ENCODE data around the gene RB1. TPM values are rescaled to one million over a fixed set of nuclear protein-coding genes. Genes with fewer than 3 reads are reported as not detected.

Gene RB1
- polyA plus RNA-seq, 2 of the 4 experiments (the other 2 are of a cell fraction) = 17.7 to 22.2 TPM

- Histone ChIP-seq H3K9me3 (no peaks in the 10 kb centered on the region), H3K27ac (no peak overlapping the region), H3K4me2 (no peak overlapping the region), H3K4me3 (no peak overlapping the region), H3K4me1 (peaks cover 2% of the 10 kb centered on the region; the same call in 2 of the 3 replicates)
- DNase-seq (ENCODE audit: low read depth in 1 of 2, low spot score in 1 of 2) (no peak), ATAC-seq (no peak), FAIRE-seq (peak; percentile 61)
- ChIA-PET POLR2A (no interaction called here), CTCF (no interaction called here)
- 86% methylated on average over 1 of the region's 1 CpG for WGBS (ENCODE audit: missing lambda C conversion rate)
- TF ChIP-seq CHD4 (IDR thresholded peaks at IDR 0.05; ENCODE audit: borderline replicate concordance) (no peak), POLR2AphosphoS2 (conservative IDR thresholded peaks at IDR 0.05; ENCODE audit: low read length) (no peak)
Observed at GRCh38 chr13:48443442-48444208, 140.1 kb downstream of the RB1 start.

GRCh38 chr13:48446464-48446863 is 142.9 kb downstream of the RB1 start:
- WGBS (ENCODE audit: missing lambda C conversion rate) = 91% methylated on average over 1 of the region's 1 CpG

GRCh38 chr13:48448285-48448958 is 144.9 kb downstream of the RB1 start:
- Histone ChIP-seq H3K4me2 (peak overlapping the region; percentile 6; the same call in 1 of the 3 replicates), H3K9me3 (no peaks in the 10 kb centered on the region), H3K27ac (no peak overlapping the region), H3K4me1 (peaks cover 5% of the 10 kb centered on the region; the same call in 2 of the 3 replicates), H3K4me3 (no peak overlapping the region)
- ATAC-seq (no peak), FAIRE-seq (no peak), DNase-seq (ENCODE audit: low read depth in 1 of 2, low spot score in 1 of 2) (no peak)
- CTCF ChIA-PET = no interaction called here
- WGBS (ENCODE audit: missing lambda C conversion rate) = 76% methylated on average over 3 of the region's 3 CpGs
- POLR2A ChIA-PET = no interaction called here
- TF ChIP-seq ATOH8 (CRISPR knock-in tag; IDR thresholded peaks at IDR 0.05; ENCODE audit: low read depth) (no peak), BHLHE40 (IDR thresholded peaks at IDR 0.05; ENCODE audit: low read depth, low read length) (no peak), JUN (IDR thresholded peaks at IDR 0.05) (no peak), RAD21 (conservative IDR thresholded peaks at IDR 0.05 in 1 of 2, IDR thresholded peaks at IDR 0.05 in 1 of 2) (no peak), HMGXB4 (CRISPR knock-in tag; IDR thresholded peaks at IDR 0.05; ENCODE audit: borderline replicate concordance) (no peak), ZSCAN20 (CRISPR knock-in tag; IDR thresholded peaks at IDR 0.05) (no peak), RARB (CRISPR knock-in tag; IDR thresholded peaks at IDR 0.05) (no peak), CHD2 (IDR thresholded peaks at IDR 0.05; ENCODE audit: low read length, partially characterized antibody) (no peak), FOSL2 (IDR thresholded peaks at IDR 0.05) (no peak), FOSL2 (CRISPR knock-in tag; IDR thresholded peaks at IDR 0.05) (no peak), HOXA7 (CRISPR knock-in tag; IDR thresholded peaks at IDR 0.05) (no peak), CHD4 (IDR thresholded peaks at IDR 0.05; ENCODE audit: borderline replicate concordance) (no peak), BCL3 (IDR thresholded peaks at IDR 0.05) (no peak), ZNF302 (CRISPR knock-in tag; IDR thresholded peaks at IDR 0.05) (no peak), MAX (IDR thresholded peaks at IDR 0.05) (no peak), CBX2 (IDR thresholded peaks at IDR 0.05; ENCODE audit: borderline replicate concordance, low read depth) (no peak), TFCP2L1 (CRISPR knock-in tag; IDR thresholded peaks at IDR 0.05) (no peak), KDM5A (IDR thresholded peaks at IDR 0.05) (no peak), CTCF (IDR thresholded peaks at IDR 0.05) (no peak), NFE2L2 (conservative IDR thresholded peaks at IDR 0.05; ENCODE audit: low read length) (no peak)

More at GRCh38 chr13:48446464-48446863, 142.9 kb downstream of the RB1 start:
- no peak for DNase-seq (ENCODE audit: low read depth in 1 of 2, low spot score in 1 of 2)
- ATAC-seq = no peak
- H3K4me1 ChIP-seq = peaks cover 5% of the 10 kb centered on the region; the same call in 2 of the 3 replicates
- ChIA-PET CTCF (interaction anchor here (1.2 kb wide), 1 partner anchor 10 kb away, joined by 3 read pairs; no protein-coding TSS in a partner anchor), POLR2A (no interaction called here)
- H3K4me3 ChIP-seq = no peak overlapping the region
- H3K27ac ChIP-seq = no peak overlapping the region
- no peak for FAIRE-seq
- TF ChIP-seq CHD2 (IDR thresholded peaks at IDR 0.05; ENCODE audit: low read length, partially characterized antibody) (no peak), RNF2 (IDR thresholded peaks at IDR 0.05; ENCODE audit: borderline replicate concordance, low read depth) (no peak), USF2 (IDR thresholded peaks at IDR 0.05) (no peak), EHF (CRISPR knock-in tag; IDR thresholded peaks at IDR 0.05) (no peak), TFCP2L1 (CRISPR knock-in tag; IDR thresholded peaks at IDR 0.05) (no peak), CHD4 (IDR thresholded peaks at IDR 0.05; ENCODE audit: borderline replicate concordance) (no peak), KDM1A (IDR thresholded peaks at IDR 0.05; ENCODE audit: low read depth) (no peak)
- no peak overlapping the region for H3K4me2 ChIP-seq
- H3K9me3 ChIP-seq = no peaks in the 10 kb centered on the region

Data from A549 (cell line).